Neural cell (in vitro differentiated cells): Measurements from ENCODE around the gene ENPP7. TPM values are rescaled to one million over a fixed set of nuclear protein-coding genes. Genes with fewer than 3 reads are reported as not detected.

Source experiments
- H2AFZ ChIP-seq: fragments of 200-600, 300-800 bp; sonication (generic), shearing (Covaris generic); 2 replicates; pipeline ENCODE4 v1.6.0; 2014; ENCODE audit warnings: low read depth, mild to moderate bottlenecking, antibody characterized with exemption, low read length, moderate library complexity
- H3F3A ChIP-seq: fragments of 200-600 bp; shearing (Covaris generic); 2 replicates; pipeline ENCODE4 v1.6.1; 2016; ENCODE audit warnings: mild to moderate bottlenecking, moderate library complexity, mixed read lengths, antibody characterized with exemption, low read length; ENCODE audit not compliant: insufficient read depth, poor library complexity, severe bottlenecking
- H3K27ac ChIP-seq: fragments of 200-600, 300-800 bp; sonication (generic), shearing (Covaris generic); 2 replicates; pipeline ENCODE4 v1.5.1; 2014; ENCODE audit warnings: mild to moderate bottlenecking, low read length, moderate library complexity
- H3K27me3 ChIP-seq: fragments of 300-800, 200-600 bp; sonication (generic), shearing (Covaris generic); 2 replicates; pipeline ENCODE4 v1.6.0; 2014; ENCODE audit warnings: mild to moderate bottlenecking, low read depth, low read length, moderate library complexity; ENCODE audit not compliant: insufficient read depth
- H3K36me3 ChIP-seq: fragments of 300-800, 200-600 bp; sonication (generic), shearing (Covaris generic); 2 replicates; pipeline ENCODE4 v1.5.1; 2014; ENCODE audit warnings: mild to moderate bottlenecking, antibody characterized with exemption, low read length, moderate library complexity; ENCODE audit not compliant: insufficient read depth
- H3K4me2 ChIP-seq: fragments of 300-800, 200-600 bp; sonication (generic), shearing (Covaris generic); 2 replicates; pipeline ENCODE4 v1.6.0; 2014; ENCODE audit warnings: mild to moderate bottlenecking, low read length
- H3K4me3 ChIP-seq: fragments of 300-800, 200-600 bp; sonication (generic), shearing (Covaris generic); 2 replicates; pipeline ENCODE4 v1.5.1; 2014; ENCODE audit warnings: mild to moderate bottlenecking, low read length, moderate library complexity
- H3K79me2 ChIP-seq: fragments of 200-600 bp; shearing (Covaris generic); replicated peaks from 2 replicates; pipeline ENCODE4 v1.6.0; 2014; ENCODE audit warnings: mild to moderate bottlenecking, low read length, moderate library complexity; ENCODE audit not compliant: insufficient read depth
- H3K9ac ChIP-seq: fragments of 300-800, 200-600 bp; sonication (generic), shearing (Covaris generic); 2 replicates; pipeline ENCODE4 v1.6.1; 2016; ENCODE audit warnings: mild to moderate bottlenecking, low read length, mixed read lengths
- H3K9me2 ChIP-seq: fragments of 200-600 bp; shearing (Covaris generic); 2 replicates; pipeline ENCODE4 v1.6.1; 2016; ENCODE audit warnings: mild to moderate bottlenecking, low read length, mixed read lengths; ENCODE audit not compliant: insufficient read depth
- H3K9me3 ChIP-seq: fragments of 200-600, 300-800 bp; sonication (generic), shearing (Covaris generic); 2 replicates; pipeline ENCODE4 v1.6.1; 2016; ENCODE audit warnings: mild to moderate bottlenecking, mixed run types, low read length, moderate library complexity, mixed read lengths
- H4K20me1 ChIP-seq: fragments of 200-600 bp; shearing (Covaris generic); 2 replicates; pipeline ENCODE4 v1.6.1; 2016; ENCODE audit warnings: mild to moderate bottlenecking, mixed run types; ENCODE audit not compliant: insufficient read depth
- EP300 ChIP-seq: fragments of 450-650 bp; conservative IDR thresholded peaks from 2 replicates; pipeline ENCODE4 v1.6.1; 2014; ENCODE audit warnings: antibody characterized with exemption, mild to moderate bottlenecking, moderate library complexity; ENCODE audit not compliant: poor library complexity, severe bottlenecking
- EZH2 ChIP-seq: fragments of 200-600, 300-800 bp; shearing (Covaris generic), sonication (generic); IDR thresholded peaks from 2 replicates; pipeline ENCODE4 v1.6.1; 2014; ENCODE audit warnings: antibody characterized with exemption, low read length, borderline replicate concordance, mild to moderate bottlenecking; ENCODE audit not compliant: insufficient read depth, poor library complexity, severe bottlenecking
- MXI1 ChIP-seq: fragments of 450-650 bp; conservative IDR thresholded peaks from 2 replicates; pipeline ENCODE4 v1.6.1; 2014; ENCODE audit warnings: antibody characterized with exemption, mild to moderate bottlenecking; ENCODE audit not compliant: poor library complexity, severe bottlenecking
- POLR2AphosphoS5 ChIP-seq: IDR thresholded peaks from 2 replicates; pipeline ENCODE4 v1.6.1; 2012
- RAD21 ChIP-seq: fragments of 450-650 bp; conservative IDR thresholded peaks from 2 replicates; pipeline ENCODE4 v1.6.1; 2014; ENCODE audit warnings: antibody characterized with exemption, mild to moderate bottlenecking, moderate library complexity
- SMC3 ChIP-seq: fragments of 450-650 bp; conservative IDR thresholded peaks from 2 replicates; pipeline ENCODE4 v1.6.1; 2014; ENCODE audit warnings: antibody characterized with exemption, mild to moderate bottlenecking, moderate library complexity; ENCODE audit not compliant: poor library complexity
- TAF1 ChIP-seq: IDR thresholded peaks from 2 replicates; pipeline ENCODE4 v1.6.1; 2012; ENCODE audit warnings: low read depth
- polyA plus RNA-seq: library from polyadenylated mRNA; depleted of rRNA; stranded (reverse); fragments of >200 nt; gene quantifications from 2 replicates; pipeline ENCODE4 v1.2.3, GENCODE V29; 2014
- TF ChIP-seq, protein P1 (sequence below): IDR thresholded peaks from 2 replicates; pipeline ENCODE4 v1.6.1; 2012; ENCODE audit warnings: borderline replicate concordance
- TF ChIP-seq, protein P2 (sequence below): fragments of 450-650 bp; IDR thresholded peaks from 2 replicates; pipeline ENCODE4 v1.5.1; 2014; ENCODE audit warnings: antibody characterized with exemption, mild to moderate bottlenecking, moderate library complexity; ENCODE audit not compliant: poor library complexity, severe bottlenecking

Gene ENPP7
- polyA plus RNA-seq, 1 donor from 2014 or later = not detected

DNA sequence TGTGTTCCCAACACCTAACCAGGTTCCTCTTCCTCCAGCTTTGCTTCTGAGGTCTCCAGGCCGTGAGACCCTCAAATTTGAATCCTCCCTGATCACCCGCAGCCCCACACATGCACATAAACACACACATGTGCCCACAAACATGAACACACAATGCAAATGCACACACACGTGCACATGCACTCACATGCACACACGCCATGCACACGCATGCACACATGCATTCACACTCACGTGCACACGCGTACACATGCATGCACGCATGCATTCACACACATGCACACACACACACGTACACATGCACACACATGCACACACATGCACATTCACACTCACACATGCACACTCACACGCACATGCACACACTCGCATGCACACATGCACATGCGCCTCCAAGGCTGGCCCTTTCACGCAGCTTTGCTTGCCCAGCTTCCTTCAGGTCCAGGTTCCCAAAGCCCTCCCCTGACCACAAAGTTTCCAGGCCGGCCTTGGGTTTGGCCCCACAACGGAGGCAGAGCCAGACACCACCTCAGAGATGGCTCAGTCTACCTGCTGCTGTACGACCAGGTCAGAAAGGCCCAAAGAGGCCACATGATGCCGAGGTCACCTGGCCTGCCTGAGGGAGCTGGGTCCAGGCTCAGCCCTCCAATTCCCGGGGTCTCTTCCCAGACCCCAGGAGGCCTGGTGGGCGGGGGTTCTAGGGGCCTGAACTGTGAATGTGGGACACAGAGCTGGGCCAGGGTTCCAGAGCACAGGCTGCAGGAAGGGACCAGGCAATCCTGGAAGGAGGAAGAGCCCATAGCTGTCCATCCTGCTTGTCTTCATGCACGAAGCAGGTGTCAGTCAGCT lies 39.5 kb upstream of the ENPP7 start:
- Histone ChIP-seq H4K20me1 (no peaks in the 10 kb centered on the region), H3K36me3 (no peaks in the 10 kb centered on the region), H3K27me3 (no peaks in the 10 kb centered on the region), H3K79me2 (no peaks in the 10 kb centered on the region), H3K9me3 (no peaks in the 10 kb centered on the region), H3K9ac (no peak overlapping the region), H3K27ac (no peak overlapping the region), H3K4me2 (no peak overlapping the region), H3K9me2 (no peaks in the 10 kb centered on the region), H3F3A (no peaks in the 10 kb centered on the region), H2AFZ (no peak overlapping the region), H3K4me3 (no peak overlapping the region)
- TF ChIP-seq, protein P1, sequence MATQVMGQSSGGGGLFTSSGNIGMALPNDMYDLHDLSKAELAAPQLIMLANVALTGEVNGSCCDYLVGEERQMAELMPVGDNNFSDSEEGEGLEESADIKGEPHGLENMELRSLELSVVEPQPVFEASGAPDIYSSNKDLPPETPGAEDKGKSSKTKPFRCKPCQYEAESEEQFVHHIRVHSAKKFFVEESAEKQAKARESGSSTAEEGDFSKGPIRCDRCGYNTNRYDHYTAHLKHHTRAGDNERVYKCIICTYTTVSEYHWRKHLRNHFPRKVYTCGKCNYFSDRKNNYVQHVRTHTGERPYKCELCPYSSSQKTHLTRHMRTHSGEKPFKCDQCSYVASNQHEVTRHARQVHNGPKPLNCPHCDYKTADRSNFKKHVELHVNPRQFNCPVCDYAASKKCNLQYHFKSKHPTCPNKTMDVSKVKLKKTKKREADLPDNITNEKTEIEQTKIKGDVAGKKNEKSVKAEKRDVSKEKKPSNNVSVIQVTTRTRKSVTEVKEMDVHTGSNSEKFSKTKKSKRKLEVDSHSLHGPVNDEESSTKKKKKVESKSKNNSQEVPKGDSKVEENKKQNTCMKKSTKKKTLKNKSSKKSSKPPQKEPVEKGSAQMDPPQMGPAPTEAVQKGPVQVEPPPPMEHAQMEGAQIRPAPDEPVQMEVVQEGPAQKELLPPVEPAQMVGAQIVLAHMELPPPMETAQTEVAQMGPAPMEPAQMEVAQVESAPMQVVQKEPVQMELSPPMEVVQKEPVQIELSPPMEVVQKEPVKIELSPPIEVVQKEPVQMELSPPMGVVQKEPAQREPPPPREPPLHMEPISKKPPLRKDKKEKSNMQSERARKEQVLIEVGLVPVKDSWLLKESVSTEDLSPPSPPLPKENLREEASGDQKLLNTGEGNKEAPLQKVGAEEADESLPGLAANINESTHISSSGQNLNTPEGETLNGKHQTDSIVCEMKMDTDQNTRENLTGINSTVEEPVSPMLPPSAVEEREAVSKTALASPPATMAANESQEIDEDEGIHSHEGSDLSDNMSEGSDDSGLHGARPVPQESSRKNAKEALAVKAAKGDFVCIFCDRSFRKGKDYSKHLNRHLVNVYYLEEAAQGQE = no peak
- TF ChIP-seq RAD21 (no peak), TAF1 (no peak), MXI1 (no peak), SMC3 (no peak), EP300 (no peak), POLR2AphosphoS5 (no peak), EZH2 (no peak)
- TF ChIP-seq, protein P2, sequence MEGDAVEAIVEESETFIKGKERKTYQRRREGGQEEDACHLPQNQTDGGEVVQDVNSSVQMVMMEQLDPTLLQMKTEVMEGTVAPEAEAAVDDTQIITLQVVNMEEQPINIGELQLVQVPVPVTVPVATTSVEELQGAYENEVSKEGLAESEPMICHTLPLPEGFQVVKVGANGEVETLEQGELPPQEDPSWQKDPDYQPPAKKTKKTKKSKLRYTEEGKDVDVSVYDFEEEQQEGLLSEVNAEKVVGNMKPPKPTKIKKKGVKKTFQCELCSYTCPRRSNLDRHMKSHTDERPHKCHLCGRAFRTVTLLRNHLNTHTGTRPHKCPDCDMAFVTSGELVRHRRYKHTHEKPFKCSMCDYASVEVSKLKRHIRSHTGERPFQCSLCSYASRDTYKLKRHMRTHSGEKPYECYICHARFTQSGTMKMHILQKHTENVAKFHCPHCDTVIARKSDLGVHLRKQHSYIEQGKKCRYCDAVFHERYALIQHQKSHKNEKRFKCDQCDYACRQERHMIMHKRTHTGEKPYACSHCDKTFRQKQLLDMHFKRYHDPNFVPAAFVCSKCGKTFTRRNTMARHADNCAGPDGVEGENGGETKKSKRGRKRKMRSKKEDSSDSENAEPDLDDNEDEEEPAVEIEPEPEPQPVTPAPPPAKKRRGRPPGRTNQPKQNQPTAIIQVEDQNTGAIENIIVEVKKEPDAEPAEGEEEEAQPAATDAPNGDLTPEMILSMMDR = no peak

DNA sequence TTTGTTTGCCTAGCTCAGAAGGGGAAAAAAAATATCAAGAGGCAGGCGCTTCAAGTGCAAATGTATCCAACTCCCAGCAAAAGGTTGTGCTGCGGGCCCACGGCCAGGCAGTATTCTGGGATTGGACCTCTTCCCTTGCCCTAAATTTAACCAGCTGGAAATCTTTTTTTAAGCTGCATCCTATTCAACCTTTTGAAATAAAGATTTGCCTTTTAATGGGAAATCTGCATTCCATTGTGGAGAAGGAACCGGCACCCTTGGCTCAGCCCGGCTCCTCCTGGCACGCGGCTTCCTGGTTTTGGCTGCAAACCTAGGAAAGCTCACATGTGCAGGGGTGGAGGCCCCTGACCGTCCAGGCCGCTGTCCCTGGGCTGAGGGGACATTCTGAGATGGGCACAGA lies 38.8 kb upstream of the ENPP7 start:
- TF ChIP-seq, protein P1 = no peak
- TF ChIP-seq SMC3 (no peak), MXI1 (no peak), POLR2AphosphoS5 (no peak), EP300 (no peak), EZH2 (no peak), TAF1 (no peak), RAD21 (no peak)
- TF ChIP-seq, protein P2 = no peak
- no peaks in the 10 kb centered on the region for H3K27me3 ChIP-seq
- H3K9me3 ChIP-seq = no peaks in the 10 kb centered on the region
- no peak overlapping the region for H3K9ac ChIP-seq
- no peaks in the 10 kb centered on the region for H3K79me2 ChIP-seq
- no peaks in the 10 kb centered on the region for H3K36me3 ChIP-seq
- H2AFZ ChIP-seq = no peak overlapping the region
- H3K4me2 ChIP-seq = no peak overlapping the region
- H4K20me1 ChIP-seq = no peaks in the 10 kb centered on the region
- H3K9me2 ChIP-seq = no peaks in the 10 kb centered on the region
- no peaks in the 10 kb centered on the region for H3F3A ChIP-seq
- no peak overlapping the region for H3K27ac ChIP-seq
- H3K4me3 ChIP-seq = no peak overlapping the region
